ENCODE data around the gene DLEC1.

DLEC1 gene

DNA sequence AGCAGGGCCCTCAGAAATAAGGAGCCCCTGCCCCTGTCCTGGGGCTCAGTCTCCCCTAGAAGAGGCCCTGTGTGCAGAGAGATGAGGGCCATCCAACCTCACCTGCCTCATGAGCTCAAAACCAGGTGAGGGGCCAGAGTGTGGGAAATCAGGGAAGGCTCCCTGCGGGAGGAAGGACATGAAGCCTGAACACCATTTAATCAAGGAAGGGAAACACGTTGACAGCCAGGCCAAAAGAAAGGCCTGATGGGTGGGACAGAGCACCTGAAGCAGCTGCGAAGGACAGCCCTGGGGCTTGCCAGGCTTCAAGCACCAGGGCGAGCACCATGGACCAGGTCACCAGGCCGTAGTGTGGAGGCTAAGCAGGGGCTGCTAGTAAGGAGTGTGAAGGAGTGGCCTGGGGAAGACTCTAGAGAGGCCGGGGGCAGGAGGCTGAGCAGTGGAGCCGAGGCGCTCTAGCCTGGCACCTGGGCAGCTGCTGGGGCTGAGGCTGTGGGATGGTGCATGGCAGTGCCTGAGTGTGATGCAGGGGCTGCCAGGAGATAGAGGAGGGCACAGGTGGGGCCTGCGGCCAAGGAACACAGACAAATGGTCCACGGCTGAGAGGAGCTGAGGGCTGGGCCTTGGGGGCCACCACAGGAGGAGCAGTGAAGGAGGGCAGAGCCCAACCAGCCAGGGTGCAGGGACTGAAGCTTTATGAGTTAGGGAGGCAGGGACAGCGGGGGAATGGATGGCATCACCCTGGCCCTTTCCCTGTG, 81.9 kb downstream of the DLEC1 start:
- no peak for DNase-seq (ENCODE audit: low read depth)
- no peak for TF ChIP-seq CTCF (IDR thresholded peaks at IDR 0.05; ENCODE audit: control insufficient read depth, insufficient read depth, low read depth, low read length, missing control alignments)
- H3K4me3 ChIP-seq (ENCODE audit: control insufficient read depth, low read depth, low read length), result no peak overlapping the region

DNA sequence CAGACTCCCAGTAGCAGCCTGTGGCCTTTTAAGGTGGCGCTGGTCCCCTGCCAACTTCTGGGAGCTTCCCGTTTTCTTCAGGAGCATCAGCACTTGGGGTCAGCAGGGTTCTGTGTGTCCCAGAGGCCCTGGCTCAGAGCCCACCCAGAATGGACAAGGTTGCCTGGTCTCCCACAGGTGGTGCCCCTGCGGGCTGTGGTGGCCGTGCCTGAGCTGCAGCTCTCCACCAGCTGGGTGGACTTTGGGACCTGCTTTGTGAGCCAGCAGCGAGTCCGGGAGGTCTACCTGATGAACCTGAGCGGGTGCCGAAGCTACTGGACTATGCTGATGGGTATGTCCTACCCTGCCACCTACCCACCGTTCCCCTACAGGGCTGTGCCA, 82.4 kb downstream of the DLEC1 start:
- no peak overlapping the region for H3K4me3 ChIP-seq (ENCODE audit: control insufficient read depth, low read depth, low read length)
- DNase-seq (ENCODE audit: low read depth), result no peak
- no peak for TF ChIP-seq CTCF (IDR thresholded peaks at IDR 0.05; ENCODE audit: control insufficient read depth, insufficient read depth, low read depth, low read length, missing control alignments)

- no peak for DNase-seq (ENCODE audit: low read depth)
- H3K4me3 ChIP-seq (ENCODE audit: control insufficient read depth, low read depth, low read length), result no peak overlapping the region
- TF ChIP-seq CTCF (IDR thresholded peaks at IDR 0.05; ENCODE audit: control insufficient read depth, insufficient read depth, low read depth, low read length, missing control alignments), result no peak
Measured at GRCh38 chr3:38121832-38122461, 82.9 kb downstream of the DLEC1 start.

DNA sequence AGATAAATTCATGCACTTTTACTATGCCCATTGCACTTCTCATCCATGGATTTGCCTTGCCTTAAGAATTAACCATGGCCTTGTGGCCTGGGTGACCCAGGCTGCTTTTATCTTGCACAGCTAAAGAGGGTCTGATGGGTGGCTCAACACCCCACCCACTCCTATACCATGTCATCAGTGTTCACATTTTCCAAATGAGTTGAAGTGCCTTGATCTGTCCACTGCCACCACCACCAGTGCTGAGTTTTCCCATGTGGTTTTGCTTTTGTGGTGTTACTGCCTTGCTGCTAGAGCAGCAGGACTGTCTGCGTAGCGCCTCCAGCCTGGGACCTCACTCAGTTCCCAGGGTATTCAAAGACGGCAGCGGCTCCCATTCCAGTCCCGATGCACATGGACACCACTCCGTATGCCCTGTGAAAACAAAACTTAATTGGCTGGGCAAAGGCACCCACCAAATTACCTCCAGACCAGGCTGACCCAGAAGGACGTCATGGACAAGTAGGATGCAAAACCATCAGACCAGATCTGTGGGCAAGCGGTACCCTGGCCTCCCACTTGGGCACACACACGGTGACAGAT, 83.8 kb downstream of the DLEC1 start:
- TF ChIP-seq CTCF (IDR thresholded peaks at IDR 0.05; ENCODE audit: control insufficient read depth, insufficient read depth, low read depth, low read length, missing control alignments), result no peak
- no peak for DNase-seq (ENCODE audit: low read depth)
- no peak overlapping the region for H3K4me3 ChIP-seq (ENCODE audit: control insufficient read depth, low read depth, low read length)

- TF ChIP-seq CTCF (IDR thresholded peaks at IDR 0.05; ENCODE audit: control insufficient read depth, insufficient read depth, low read depth, low read length, missing control alignments), result no peak
- DNase-seq (ENCODE audit: low read depth), result no peak
Measured at GRCh38 chr3:38124324-38125122, 85.5 kb downstream of the DLEC1 start.

GRCh38 chr3:38125305-38126120, 86.5 kb downstream of the DLEC1 start:
- no peak for DNase-seq (ENCODE audit: low read depth)
- no peak overlapping the region for H3K4me3 ChIP-seq (ENCODE audit: control insufficient read depth, low read depth, low read length)
- no peak for TF ChIP-seq CTCF (IDR thresholded peaks at IDR 0.05; ENCODE audit: control insufficient read depth, insufficient read depth, low read depth, low read length, missing control alignments)

More at GRCh38 chr3:38124324-38125122, 85.5 kb downstream of the DLEC1 start:
- H3K4me3 ChIP-seq (ENCODE audit: control insufficient read depth, low read depth, low read length), result no peak overlapping the region

Measured in AG09309 (cell line).